ENCODE data around the gene PARD3.

Gene PARD3

DNA sequence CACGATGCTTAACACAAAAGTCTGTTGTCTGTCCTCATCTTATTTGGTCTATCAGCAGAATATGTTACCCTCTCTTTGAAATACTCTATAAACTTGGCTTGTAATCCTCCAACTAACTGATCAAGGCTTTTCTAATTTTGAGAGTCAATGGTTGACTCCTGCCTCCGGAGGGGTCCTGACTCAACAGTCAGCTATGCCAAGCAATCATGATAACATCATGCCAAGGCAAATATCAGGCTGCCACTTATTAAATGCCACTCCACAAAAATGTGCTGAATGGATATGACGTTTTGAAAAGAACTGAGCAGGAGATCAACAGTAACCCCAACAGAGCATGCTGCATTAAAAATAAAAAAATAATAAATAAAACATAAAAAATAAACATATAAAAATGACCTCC is 116.1 kb downstream of the PARD3 start:
- in situ Hi-C loops (cut with HindIII; ENCODE audit: low sequenced_read_pairs): no loop called here
- DNase-seq (ENCODE audit: low read depth, low spot score): peak; percentile 79
- H3K4me3 ChIP-seq (ENCODE audit: low read depth, low read length): no peak overlapping the region
- TF ChIP-seq, protein P1, sequence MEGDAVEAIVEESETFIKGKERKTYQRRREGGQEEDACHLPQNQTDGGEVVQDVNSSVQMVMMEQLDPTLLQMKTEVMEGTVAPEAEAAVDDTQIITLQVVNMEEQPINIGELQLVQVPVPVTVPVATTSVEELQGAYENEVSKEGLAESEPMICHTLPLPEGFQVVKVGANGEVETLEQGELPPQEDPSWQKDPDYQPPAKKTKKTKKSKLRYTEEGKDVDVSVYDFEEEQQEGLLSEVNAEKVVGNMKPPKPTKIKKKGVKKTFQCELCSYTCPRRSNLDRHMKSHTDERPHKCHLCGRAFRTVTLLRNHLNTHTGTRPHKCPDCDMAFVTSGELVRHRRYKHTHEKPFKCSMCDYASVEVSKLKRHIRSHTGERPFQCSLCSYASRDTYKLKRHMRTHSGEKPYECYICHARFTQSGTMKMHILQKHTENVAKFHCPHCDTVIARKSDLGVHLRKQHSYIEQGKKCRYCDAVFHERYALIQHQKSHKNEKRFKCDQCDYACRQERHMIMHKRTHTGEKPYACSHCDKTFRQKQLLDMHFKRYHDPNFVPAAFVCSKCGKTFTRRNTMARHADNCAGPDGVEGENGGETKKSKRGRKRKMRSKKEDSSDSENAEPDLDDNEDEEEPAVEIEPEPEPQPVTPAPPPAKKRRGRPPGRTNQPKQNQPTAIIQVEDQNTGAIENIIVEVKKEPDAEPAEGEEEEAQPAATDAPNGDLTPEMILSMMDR (IDR thresholded peaks at IDR 0.05; ENCODE audit: low read depth, low read length): no peak

DNA sequence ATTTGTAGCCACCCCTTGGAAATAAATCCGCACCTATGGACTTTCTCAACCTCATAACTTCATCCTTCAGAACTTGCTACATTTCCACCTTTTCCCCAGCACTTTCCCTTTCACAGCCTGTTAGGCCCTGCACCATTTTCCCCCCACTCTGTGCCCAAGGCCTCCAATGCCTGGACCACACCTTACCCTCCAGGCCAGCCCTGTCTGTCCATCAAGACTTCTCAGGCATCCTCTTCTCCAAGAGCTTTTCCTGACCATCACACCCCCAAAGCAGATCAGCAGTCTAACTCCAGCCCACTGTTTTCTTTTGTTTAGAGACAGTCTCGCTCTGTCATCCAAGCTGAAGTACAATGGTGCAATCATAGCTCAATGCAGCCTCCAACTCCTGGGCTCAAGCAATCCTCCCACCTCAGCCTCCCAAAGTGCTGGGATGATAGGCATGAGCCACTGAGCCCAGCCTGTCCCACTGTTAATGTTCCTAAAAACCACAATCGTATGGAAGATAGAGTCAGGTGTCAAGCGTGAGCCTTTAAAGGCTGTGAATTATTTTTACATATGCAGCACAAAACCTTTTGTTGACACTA is 116.8 kb downstream of the PARD3 start:
- in situ Hi-C loops (cut with HindIII; ENCODE audit: low sequenced_read_pairs): no loop called here
- no peak overlapping the region for H3K4me3 ChIP-seq (ENCODE audit: low read depth, low read length)
- TF ChIP-seq, protein P1 (IDR thresholded peaks at IDR 0.05; ENCODE audit: low read depth, low read length): no peak
- no peak for DNase-seq (ENCODE audit: low read depth, low spot score)

DNA sequence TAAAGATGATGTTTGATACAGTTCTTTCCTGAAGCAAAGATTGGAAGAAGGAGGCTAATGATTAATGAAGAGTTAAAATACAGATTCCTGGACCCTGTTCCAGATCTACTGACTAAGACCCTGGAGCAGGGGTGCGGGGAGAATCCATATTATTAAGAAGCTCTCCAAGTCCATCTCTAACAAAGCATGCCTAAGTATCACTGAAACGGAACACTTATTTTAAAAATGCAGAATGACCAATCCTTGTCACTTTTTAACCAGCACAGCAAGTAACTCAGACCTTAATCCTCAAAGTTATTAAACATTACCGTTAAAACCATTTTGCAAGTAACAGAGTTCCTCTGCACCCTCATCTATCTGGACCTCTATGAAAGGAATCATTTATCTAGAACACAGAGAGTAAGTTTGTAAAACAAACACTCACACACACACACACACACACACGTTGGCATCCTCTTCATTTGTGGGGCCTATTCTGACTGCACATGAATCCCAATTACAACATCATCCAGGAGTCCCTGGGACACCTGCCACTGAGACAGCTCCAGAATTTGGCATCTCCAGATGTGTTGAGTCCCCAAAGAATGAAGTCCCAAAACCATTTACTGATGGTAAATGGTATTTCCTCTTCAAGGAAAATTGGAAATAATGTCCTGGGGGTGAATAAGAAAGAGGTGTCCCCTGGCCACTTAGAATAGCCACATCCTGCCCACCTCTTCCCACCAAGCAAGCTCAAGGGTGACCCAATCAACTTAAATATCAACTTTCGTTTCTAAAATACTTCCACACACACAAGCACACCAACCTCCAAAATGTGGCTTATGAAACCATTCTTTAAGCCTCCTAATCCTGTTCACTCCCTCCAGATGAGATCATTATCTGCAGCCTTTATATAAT is 117.5 kb downstream of the PARD3 start:
- TF ChIP-seq, protein P1 (IDR thresholded peaks at IDR 0.05; ENCODE audit: low read depth, low read length): no peak
- no peak overlapping the region for H3K4me3 ChIP-seq (ENCODE audit: low read depth, low read length)
- no peak for DNase-seq (ENCODE audit: low read depth, low spot score)
- in situ Hi-C loops (cut with HindIII; ENCODE audit: low sequenced_read_pairs): no loop called here

GRCh38 chr10:34696423-34696822 is 118.7 kb downstream of the PARD3 start:
- in situ Hi-C loops (cut with HindIII; ENCODE audit: low sequenced_read_pairs): no loop called here
- TF ChIP-seq, protein P1 (IDR thresholded peaks at IDR 0.05; ENCODE audit: low read depth, low read length): no peak
- DNase-seq (ENCODE audit: low read depth, low spot score): peak; percentile 71
- no peak overlapping the region for H3K4me3 ChIP-seq (ENCODE audit: low read depth, low read length)

DNA sequence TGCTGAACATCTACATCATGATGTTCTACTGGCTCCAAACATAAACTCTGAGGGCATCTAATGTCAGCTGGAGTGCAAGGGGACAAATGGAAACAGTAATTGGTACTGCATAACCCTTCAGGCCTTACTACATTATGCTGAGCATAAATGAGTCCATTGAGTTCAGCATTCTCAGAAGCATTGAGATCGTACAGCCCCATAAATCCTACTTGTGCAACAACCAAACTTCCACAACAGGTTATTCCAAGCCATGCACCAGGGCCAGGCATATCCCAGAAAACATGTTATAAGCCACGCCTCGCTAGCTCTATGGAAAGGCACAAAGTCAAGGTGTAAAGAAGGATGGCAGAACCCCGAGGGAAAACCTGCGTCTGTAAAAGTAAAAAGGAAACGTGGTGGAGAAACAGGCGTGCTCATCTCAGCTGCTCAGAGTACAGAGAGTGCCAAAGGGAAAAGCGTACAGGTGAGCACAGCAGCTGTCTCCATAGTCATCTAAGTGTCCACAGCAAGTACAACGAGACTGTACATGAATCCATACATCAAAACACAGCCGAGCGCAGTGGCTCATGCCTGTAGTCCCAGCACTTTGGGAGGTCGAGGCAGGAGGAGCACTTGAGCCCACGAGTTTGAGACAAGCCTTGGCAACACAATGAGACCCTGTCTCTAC is 124.6 kb downstream of the PARD3 start:
- no peak overlapping the region for H3K4me3 ChIP-seq (ENCODE audit: low read depth, low read length)
- DNase-seq (ENCODE audit: low read depth, low spot score): no peak
- TF ChIP-seq, protein P1 (IDR thresholded peaks at IDR 0.05; ENCODE audit: low read depth, low read length): no peak
- in situ Hi-C loops (cut with HindIII; ENCODE audit: low sequenced_read_pairs): no loop called here

DNA sequence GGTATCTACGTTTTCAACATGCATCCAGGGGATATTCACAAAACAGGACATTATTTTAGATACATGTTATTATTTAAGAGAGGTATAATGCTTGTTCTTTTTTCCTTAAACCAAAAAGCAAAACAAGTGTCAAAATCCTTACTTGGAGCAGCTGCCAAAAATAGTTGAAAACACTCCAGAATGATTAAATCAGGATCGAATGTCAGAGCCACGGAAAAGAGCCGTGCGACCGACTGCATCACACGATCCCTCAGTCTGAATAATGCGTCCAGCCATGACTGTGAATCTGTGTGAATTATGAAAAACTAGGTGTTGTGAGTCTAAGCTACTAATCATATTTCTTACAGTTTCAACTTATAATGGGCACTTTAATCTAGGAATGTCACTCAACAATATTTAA is 126.0 kb downstream of the PARD3 start:
- peak; percentile 61 for DNase-seq (ENCODE audit: low read depth, low spot score)
- TF ChIP-seq, protein P1 (IDR thresholded peaks at IDR 0.05; ENCODE audit: low read depth, low read length): no peak
- in situ Hi-C loops (cut with HindIII; ENCODE audit: low sequenced_read_pairs): no loop called here
- H3K4me3 ChIP-seq (ENCODE audit: low read depth, low read length): no peak overlapping the region
